ENCODE data around the gene CDHR3.
"Not testable (repeated sequence)": the region's sequence is repeated elsewhere in the genome, so short reads cannot be mapped to it uniquely, and the experiment has no call there.

The CDHR3 gene

DNA sequence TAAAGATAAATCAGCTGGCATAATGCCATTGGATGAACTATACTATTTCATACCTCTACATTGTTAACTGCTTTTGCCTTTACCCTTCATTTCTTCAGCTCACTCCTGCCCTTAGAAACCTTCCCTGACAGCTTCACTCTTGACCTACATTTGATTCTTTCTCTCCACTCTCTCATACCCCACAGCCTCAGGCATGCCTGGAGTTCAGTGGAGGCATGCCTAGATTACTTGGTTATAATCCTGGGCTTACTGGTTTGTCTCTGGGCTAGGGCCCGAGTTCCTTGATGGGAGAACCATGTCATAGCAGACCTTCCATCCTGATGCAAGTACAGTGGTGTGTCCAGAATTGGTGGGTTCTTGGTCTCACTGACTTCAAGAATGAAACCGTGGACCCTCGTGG is 8.4 kb upstream of the CDHR3 start:
- Histone ChIP-seq H3K27me3 (ENCODE audit: insufficient read depth, low read length, poor library complexity, severe bottlenecking) (peaks cover 5% of the 10 kb centered on the region), H3K4me3 (ENCODE audit: low read length, poor library complexity, severe bottlenecking) (no peak overlapping the region), H2AFZ (ENCODE audit: low read length) (no peak overlapping the region), H3K9me2 (replicated peaks; ENCODE audit: low read depth, low read length) (no peaks in the 10 kb centered on the region), H3K79me2 (ENCODE audit: insufficient read depth, low read length) (no peaks in the 10 kb centered on the region), H4K20me1 (ENCODE audit: insufficient read depth, low read length, poor library complexity, severe bottlenecking) (no peaks in the 10 kb centered on the region), H3K36me3 (ENCODE audit: insufficient read depth, low read length) (no peaks in the 10 kb centered on the region), H3K4me1 (ENCODE audit: insufficient read depth, low read length, poor library complexity, severe bottlenecking) (no peaks in the 10 kb centered on the region), H3K4me2 (ENCODE audit: low read depth, low read length, poor library complexity, severe bottlenecking) (no peak overlapping the region), H3K9ac (ENCODE audit: low read depth, low read length, poor library complexity, severe bottlenecking) (no peak overlapping the region), H3F3A (ENCODE audit: low read depth) (no peaks in the 10 kb centered on the region), H3K9me3 (ENCODE audit: insufficient read depth, low read depth, low read length) (peaks cover 9% of the 10 kb centered on the region)
- TF ChIP-seq, protein P1, sequence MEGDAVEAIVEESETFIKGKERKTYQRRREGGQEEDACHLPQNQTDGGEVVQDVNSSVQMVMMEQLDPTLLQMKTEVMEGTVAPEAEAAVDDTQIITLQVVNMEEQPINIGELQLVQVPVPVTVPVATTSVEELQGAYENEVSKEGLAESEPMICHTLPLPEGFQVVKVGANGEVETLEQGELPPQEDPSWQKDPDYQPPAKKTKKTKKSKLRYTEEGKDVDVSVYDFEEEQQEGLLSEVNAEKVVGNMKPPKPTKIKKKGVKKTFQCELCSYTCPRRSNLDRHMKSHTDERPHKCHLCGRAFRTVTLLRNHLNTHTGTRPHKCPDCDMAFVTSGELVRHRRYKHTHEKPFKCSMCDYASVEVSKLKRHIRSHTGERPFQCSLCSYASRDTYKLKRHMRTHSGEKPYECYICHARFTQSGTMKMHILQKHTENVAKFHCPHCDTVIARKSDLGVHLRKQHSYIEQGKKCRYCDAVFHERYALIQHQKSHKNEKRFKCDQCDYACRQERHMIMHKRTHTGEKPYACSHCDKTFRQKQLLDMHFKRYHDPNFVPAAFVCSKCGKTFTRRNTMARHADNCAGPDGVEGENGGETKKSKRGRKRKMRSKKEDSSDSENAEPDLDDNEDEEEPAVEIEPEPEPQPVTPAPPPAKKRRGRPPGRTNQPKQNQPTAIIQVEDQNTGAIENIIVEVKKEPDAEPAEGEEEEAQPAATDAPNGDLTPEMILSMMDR (conservative IDR thresholded peaks at IDR 0.05; ENCODE audit: low read length): no peak
- no peak for TF ChIP-seq EZH2phosphoT487 (IDR thresholded peaks at IDR 0.05; ENCODE audit: borderline replicate concordance)

DNA sequence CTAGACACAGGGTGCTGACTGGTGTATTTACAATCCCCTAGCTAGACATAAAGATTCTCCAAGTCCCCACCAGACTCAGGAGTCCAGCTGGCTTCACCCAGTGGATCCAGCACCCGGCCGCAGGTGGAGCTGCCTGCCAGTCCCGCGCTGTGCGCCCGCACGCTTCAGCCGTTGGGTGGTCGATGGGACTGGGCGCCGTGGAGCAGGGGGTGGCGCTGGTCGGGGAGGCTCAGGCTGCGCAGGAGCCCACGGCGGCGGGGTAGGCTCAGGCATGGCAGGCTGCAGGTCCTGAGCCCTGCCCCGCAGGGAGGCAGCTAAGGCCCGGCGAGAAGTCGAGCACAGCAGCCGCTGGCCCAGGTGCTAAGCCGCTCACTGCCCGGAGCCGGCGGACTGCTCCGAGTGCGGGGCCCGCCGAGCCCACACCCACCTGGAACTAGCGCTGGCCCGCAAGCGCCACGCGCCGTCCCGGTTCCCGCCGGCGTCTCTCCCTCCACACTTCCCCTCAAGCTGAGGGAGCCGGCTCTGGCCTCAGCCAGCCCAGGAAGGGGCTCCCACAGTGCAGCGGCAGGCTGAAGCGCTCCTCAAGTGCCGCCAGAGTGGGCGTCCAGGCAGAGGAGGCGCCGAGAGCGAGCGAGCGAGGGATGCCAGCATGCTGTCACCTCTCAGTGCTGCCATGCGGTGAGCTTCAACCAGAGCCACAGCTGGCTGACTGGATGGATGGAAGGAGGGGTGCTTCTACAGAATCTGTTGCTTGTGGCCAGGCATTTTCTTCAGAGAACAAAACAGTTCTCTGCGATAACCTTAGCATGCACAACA is 7.2 kb upstream of the CDHR3 start:
- not testable (repeated sequence) for H3K4me2 ChIP-seq (ENCODE audit: low read depth, low read length, poor library complexity, severe bottlenecking); H3K4me3 ChIP-seq (ENCODE audit: low read length, poor library complexity, severe bottlenecking); H3K27me3 ChIP-seq (ENCODE audit: insufficient read depth, low read length, poor library complexity, severe bottlenecking); H4K20me1 ChIP-seq (ENCODE audit: insufficient read depth, low read length, poor library complexity, severe bottlenecking); H2AFZ ChIP-seq (ENCODE audit: low read length); H3K9me3 ChIP-seq (ENCODE audit: insufficient read depth, low read depth, low read length); H3F3A ChIP-seq (ENCODE audit: low read depth); H3K9me2 ChIP-seq (replicated peaks; ENCODE audit: low read depth, low read length); H3K79me2 ChIP-seq (ENCODE audit: insufficient read depth, low read length); H3K4me1 ChIP-seq (ENCODE audit: insufficient read depth, low read length, poor library complexity, severe bottlenecking); H3K9ac ChIP-seq (ENCODE audit: low read depth, low read length, poor library complexity, severe bottlenecking); H3K36me3 ChIP-seq (ENCODE audit: insufficient read depth, low read length)

DNA sequence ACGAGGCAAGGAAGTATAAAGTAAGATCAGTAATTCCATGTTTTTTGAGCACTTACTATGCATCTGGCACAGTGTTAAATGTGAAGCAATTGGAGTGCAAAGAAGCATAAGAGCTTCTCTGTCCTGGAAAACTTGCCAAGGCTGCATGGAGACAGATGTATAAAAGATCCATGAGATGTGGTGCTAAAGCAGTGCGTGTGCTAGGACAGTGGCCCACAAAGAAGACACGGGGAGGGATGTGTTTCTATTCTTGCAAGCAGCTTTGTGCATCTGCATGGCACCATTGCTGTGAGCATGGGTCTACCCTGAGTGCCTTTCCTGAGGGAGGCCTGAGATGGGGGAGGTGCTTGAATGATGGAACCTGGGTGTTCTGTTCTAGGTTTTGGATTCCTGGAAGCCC is 5.1 kb upstream of the CDHR3 start:
- Histone ChIP-seq H3K36me3 (ENCODE audit: insufficient read depth, low read length) (no peaks in the 10 kb centered on the region), H3K4me1 (ENCODE audit: insufficient read depth, low read length, poor library complexity, severe bottlenecking) (no peaks in the 10 kb centered on the region), H3K79me2 (ENCODE audit: insufficient read depth, low read length) (no peaks in the 10 kb centered on the region), H2AFZ (ENCODE audit: low read length) (no peak overlapping the region), H3K9ac (ENCODE audit: low read depth, low read length, poor library complexity, severe bottlenecking) (no peak overlapping the region), H3K4me2 (ENCODE audit: low read depth, low read length, poor library complexity, severe bottlenecking) (no peak overlapping the region), H3F3A (ENCODE audit: low read depth) (no peaks in the 10 kb centered on the region), H4K20me1 (ENCODE audit: insufficient read depth, low read length, poor library complexity, severe bottlenecking) (no peaks in the 10 kb centered on the region), H3K9me3 (ENCODE audit: insufficient read depth, low read depth, low read length) (no peaks in the 10 kb centered on the region), H3K4me3 (ENCODE audit: low read length, poor library complexity, severe bottlenecking) (no peak overlapping the region), H3K9me2 (replicated peaks; ENCODE audit: low read depth, low read length) (no peaks in the 10 kb centered on the region), H3K27me3 (ENCODE audit: insufficient read depth, low read length, poor library complexity, severe bottlenecking) (no peaks in the 10 kb centered on the region)
- TF ChIP-seq, protein P1 (conservative IDR thresholded peaks at IDR 0.05; ENCODE audit: low read length): no peak
- no peak for TF ChIP-seq EZH2phosphoT487 (IDR thresholded peaks at IDR 0.05; ENCODE audit: borderline replicate concordance)

DNA sequence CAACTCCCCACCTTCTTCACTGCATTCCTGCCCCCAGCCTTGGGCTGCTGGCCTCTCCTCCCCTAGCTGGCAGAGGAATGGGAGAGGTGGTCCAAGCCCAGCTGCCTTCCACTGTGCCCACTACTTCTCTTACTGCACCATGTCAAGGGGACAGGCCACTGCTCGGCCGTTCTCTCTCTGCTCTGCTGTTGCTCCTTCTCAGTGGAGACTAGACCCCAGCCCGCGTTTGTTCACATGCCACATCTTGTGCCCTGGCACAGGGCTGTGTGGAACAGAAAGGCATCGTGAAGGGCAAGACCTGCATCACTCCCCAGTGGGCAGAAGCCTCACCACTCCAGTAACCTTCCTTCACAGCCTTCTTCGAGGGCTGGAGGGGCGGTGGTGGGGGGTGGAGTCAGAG is 711 bp upstream of the CDHR3 start:
- no peak for TF ChIP-seq EZH2phosphoT487 (IDR thresholded peaks at IDR 0.05; ENCODE audit: borderline replicate concordance)
- TF ChIP-seq, protein P1 (conservative IDR thresholded peaks at IDR 0.05; ENCODE audit: low read length): no peak
- Histone ChIP-seq H3K4me1 (ENCODE audit: insufficient read depth, low read length, poor library complexity, severe bottlenecking) (no peaks in the 10 kb centered on the region), H3K36me3 (ENCODE audit: insufficient read depth, low read length) (no peaks in the 10 kb centered on the region), H2AFZ (ENCODE audit: low read length) (no peak overlapping the region), H3K27me3 (ENCODE audit: insufficient read depth, low read length, poor library complexity, severe bottlenecking) (no peaks in the 10 kb centered on the region), H3K4me2 (ENCODE audit: low read depth, low read length, poor library complexity, severe bottlenecking) (no peak overlapping the region), H3K9ac (ENCODE audit: low read depth, low read length, poor library complexity, severe bottlenecking) (no peak overlapping the region), H3K4me3 (ENCODE audit: low read length, poor library complexity, severe bottlenecking) (no peak overlapping the region), H4K20me1 (ENCODE audit: insufficient read depth, low read length, poor library complexity, severe bottlenecking) (no peaks in the 10 kb centered on the region), H3K79me2 (ENCODE audit: insufficient read depth, low read length) (no peaks in the 10 kb centered on the region), H3K9me3 (ENCODE audit: insufficient read depth, low read depth, low read length) (no peaks in the 10 kb centered on the region), H3F3A (ENCODE audit: low read depth) (no peaks in the 10 kb centered on the region), H3K9me2 (replicated peaks; ENCODE audit: low read depth, low read length) (no peaks in the 10 kb centered on the region)

All from Loucy (cell line).